HEK293 (cell line): Measurements from ENCODE around the gene GPX4.
A peak's percentile ranks its signal among the peaks of the same experiment; 100 is the strongest.

Source experiments
- CTCF ChIA-PET: fragments of 350-600 bp; formaldehyde crosslinking; extraction: SDS; loops from one replicate; lab custom pipeline; 2021; ENCODE audit warnings: antibody characterized with exemption; lab: Yijun Ruan, JAX
- POLR2A ChIA-PET: fragments of 300-600 bp; formaldehyde crosslinking; extraction: SDS; loops from one replicate; lab custom pipeline; 2020; ENCODE audit warnings: antibody characterized with exemption, inconsistent platforms; lab: Yijun Ruan, JAX
- H3K27ac ChIP-seq: fragments of 200-500 bp; sonication (Bioruptor generic); 2 replicates; pipeline ENCODE4 v1.5.1; 2014; ENCODE audit warnings: low read depth, low read length, control low read depth, inconsistent platforms; ENCODE audit errors: extremely low read depth
- H3K36me3 ChIP-seq, 2 experiments: fragments of 200-500 bp in 1 of 2; sonication (Bioruptor generic) in 1 of 2; 1 replicate in 1 of 2; 2 replicates in 1 of 2; pipeline ENCODE4 v1.5.1; 2014 to 2017; ENCODE audit warnings: inconsistent platforms in 2 of 2, low read length in 2 of 2; ENCODE audit not compliant: control insufficient read depth in 2 of 2, insufficient read depth in 1 of 2
- H3K4me1 ChIP-seq: fragments of 200-500 bp; sonication (Bioruptor generic); 2 replicates; pipeline ENCODE4 v1.5.1; 2014; ENCODE audit warnings: mild to moderate bottlenecking, low read length, inconsistent platforms; ENCODE audit not compliant: control insufficient read depth, insufficient read depth
- H3K4me3 ChIP-seq: 2 replicates; pipeline ENCODE4 v1.5.1; 2011; ENCODE audit warnings: low read depth, mild to moderate bottlenecking, control low read depth, low read length, moderate library complexity
- H3K9me3 ChIP-seq: fragments of 200-500 bp; sonication (Bioruptor generic); 2 replicates; pipeline ENCODE4 v1.5.1; 2014; ENCODE audit warnings: low read depth, low read length, inconsistent platforms; ENCODE audit not compliant: control insufficient read depth, insufficient read depth
- EGR2 ChIP-seq: fragments of 450-650 bp; formaldehyde crosslinking; IDR thresholded peaks from 2 replicates; pipeline ENCODE4 v1.5.1; 2016; ENCODE audit warnings: low read depth, missing biosample characterization, missing genetic modification characterization
- KLF1 ChIP-seq: fragments of 450-650 bp; formaldehyde crosslinking; IDR thresholded peaks from 2 replicates; pipeline ENCODE4 v1.5.1; 2016; ENCODE audit warnings: missing biosample characterization, missing genetic modification characterization
- KLF10 ChIP-seq: fragments of 450-650 bp; IDR thresholded peaks from 2 replicates; pipeline ENCODE4 v1.5.1; 2018; ENCODE audit warnings: missing biosample characterization, mild to moderate bottlenecking, missing genetic modification characterization
- MEIS1 ChIP-seq: sonication (generic); formaldehyde crosslinking; IDR thresholded peaks from 2 replicates; pipeline ENCODE4 v1.8.1; 2022; ENCODE audit warnings: missing genetic modification reagents, mild to moderate bottlenecking, borderline replicate concordance
- PATZ1 ChIP-seq: fragments of 450-650 bp; formaldehyde crosslinking; IDR thresholded peaks from 2 replicates; pipeline ENCODE4 v1.5.1; 2016; ENCODE audit warnings: missing biosample characterization, missing genetic modification characterization
- YY1 ChIP-seq: fragments of 450-650 bp; formaldehyde crosslinking; IDR thresholded peaks from 2 replicates; pipeline ENCODE4 v1.5.1; 2018; ENCODE audit warnings: missing biosample characterization, missing genetic modification characterization
- ZBTB10 ChIP-seq: fragments of 450-650 bp; formaldehyde crosslinking; IDR thresholded peaks from 2 replicates; pipeline ENCODE4 v1.5.1; 2016; ENCODE audit warnings: missing biosample characterization, missing genetic modification characterization
- ZBTB49 ChIP-seq: fragments of 450-650 bp; formaldehyde crosslinking; IDR thresholded peaks from 2 replicates; pipeline ENCODE4 v1.5.1; 2016; ENCODE audit warnings: missing biosample characterization, missing genetic modification characterization, low read depth
- ZBTB7A ChIP-seq: fragments of 450-650 bp; formaldehyde crosslinking; IDR thresholded peaks from 2 replicates; pipeline ENCODE4 v1.5.1; 2016; ENCODE audit warnings: low read depth, missing biosample characterization, missing genetic modification characterization
- ZNF23 ChIP-seq: fragments of 450-650 bp; formaldehyde crosslinking; IDR thresholded peaks from 2 replicates; pipeline ENCODE4 v1.5.1; 2016; ENCODE audit warnings: missing biosample characterization, missing genetic modification characterization, borderline replicate concordance
- ZNF76 ChIP-seq: fragments of 450-650 bp; formaldehyde crosslinking; IDR thresholded peaks from 2 replicates; pipeline ENCODE4; 2016; ENCODE audit warnings: low read depth, missing biosample characterization, missing genetic modification characterization, borderline replicate concordance
- ZNF837 ChIP-seq: fragments of 450-650 bp; formaldehyde crosslinking; IDR thresholded peaks from 2 replicates; pipeline ENCODE4 v1.5.1; 2016; ENCODE audit warnings: missing biosample characterization, missing genetic modification characterization
- TF ChIP-seq, protein P1 (sequence below): IDR thresholded peaks from 2 replicates; pipeline ENCODE4 v1.6.1; 2011; ENCODE audit warnings: mild to moderate bottlenecking, low read depth, low read length, borderline replicate concordance
- TF ChIP-seq, protein P2 (sequence below): fragments of 450-650 bp; formaldehyde crosslinking; IDR thresholded peaks from 2 replicates; pipeline ENCODE4 v1.5.1; 2016; ENCODE audit warnings: missing biosample characterization, missing genetic modification characterization

GPX4 gene

GRCh38 chr19:1136201-1136600, 32.4 kb downstream of the GPX4 start:
- CTCF ChIA-PET, result no interaction called here
- no peak overlapping the region for H3K27ac ChIP-seq
- H3K4me1 ChIP-seq, result 0 out of 2 replicates have a peak, but pooled peaks cover 2% of the 10 kb centered on the region
- no peak overlapping the region for H3K4me3 ChIP-seq
- peak; percentile 46; the same call in 1 of the 2 replicates for TF ChIP-seq EGR2 (tag by site-specific recombination)
- peak; percentile 32; the same call in 1 of the 2 replicates for TF ChIP-seq KLF1 (tag by site-specific recombination)
- TF ChIP-seq ZBTB49 (tag by site-specific recombination), result no peak
- TF ChIP-seq, protein P1, sequence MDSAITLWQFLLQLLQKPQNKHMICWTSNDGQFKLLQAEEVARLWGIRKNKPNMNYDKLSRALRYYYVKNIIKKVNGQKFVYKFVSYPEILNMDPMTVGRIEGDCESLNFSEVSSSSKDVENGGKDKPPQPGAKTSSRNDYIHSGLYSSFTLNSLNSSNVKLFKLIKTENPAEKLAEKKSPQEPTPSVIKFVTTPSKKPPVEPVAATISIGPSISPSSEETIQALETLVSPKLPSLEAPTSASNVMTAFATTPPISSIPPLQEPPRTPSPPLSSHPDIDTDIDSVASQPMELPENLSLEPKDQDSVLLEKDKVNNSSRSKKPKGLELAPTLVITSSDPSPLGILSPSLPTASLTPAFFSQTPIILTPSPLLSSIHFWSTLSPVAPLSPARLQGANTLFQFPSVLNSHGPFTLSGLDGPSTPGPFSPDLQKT, result no peak
- TF ChIP-seq ZNF23 (tag by site-specific recombination), result no peak
- H3K9me3 ChIP-seq, result no peaks in the 10 kb centered on the region
- POLR2A ChIA-PET, result no interaction called here
- peaks cover 0 to 11% of the 10 kb centered on the region in 2 experiments; a peak in 2 of 3 replicates for H3K36me3 ChIP-seq

GRCh38 chr19:1136621-1137317, 33.0 kb downstream of the GPX4 start:
- Histone ChIP-seq H3K4me3 (no peak overlapping the region), H3K36me3 (peaks cover 0 to 11% of the 10 kb centered on the region in 2 experiments; a peak in 2 of 3 replicates), H3K4me1 (0 out of 2 replicates have a peak, but pooled peaks cover 2% of the 10 kb centered on the region), H3K27ac (no peak overlapping the region), H3K9me3 (no peaks in the 10 kb centered on the region)
- 0 out of 2 replicates have a peak, but pooled peaks have one; percentile 39 for TF ChIP-seq ZNF76 (tag by site-specific recombination)
- no peak for TF ChIP-seq KLF10 (tag by site-specific recombination)
- TF ChIP-seq, protein P2, sequence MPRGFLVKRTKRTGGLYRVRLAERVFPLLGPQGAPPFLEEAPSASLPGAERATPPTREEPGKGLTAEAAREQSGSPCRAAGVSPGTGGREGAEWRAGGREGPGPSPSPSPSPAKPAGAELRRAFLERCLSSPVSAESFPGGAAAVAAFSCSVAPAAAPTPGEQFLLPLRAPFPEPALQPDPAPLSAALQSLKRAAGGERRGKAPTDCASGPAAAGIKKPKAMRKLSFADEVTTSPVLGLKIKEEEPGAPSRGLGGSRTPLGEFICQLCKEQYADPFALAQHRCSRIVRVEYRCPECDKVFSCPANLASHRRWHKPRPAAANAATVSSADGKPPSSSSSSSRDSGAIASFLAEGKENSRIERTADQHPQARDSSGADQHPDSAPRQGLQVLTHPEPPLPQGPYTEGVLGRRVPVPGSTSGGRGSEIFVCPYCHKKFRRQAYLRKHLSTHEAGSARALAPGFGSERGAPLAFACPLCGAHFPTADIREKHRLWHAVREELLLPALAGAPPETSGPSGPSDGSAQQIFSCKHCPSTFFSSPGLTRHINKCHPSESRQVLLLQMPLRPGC, result no peak
- peak; percentile 60; the same call in 1 of the 2 replicates for TF ChIP-seq ZBTB10 (tag by site-specific recombination)
- TF ChIP-seq ZNF837 (tag by site-specific recombination), result no peak
- TF ChIP-seq MEIS1 (CRISPR knock-in tag), result no peak
- POLR2A ChIA-PET, result no interaction called here
- CTCF ChIA-PET, result no interaction called here

DNA sequence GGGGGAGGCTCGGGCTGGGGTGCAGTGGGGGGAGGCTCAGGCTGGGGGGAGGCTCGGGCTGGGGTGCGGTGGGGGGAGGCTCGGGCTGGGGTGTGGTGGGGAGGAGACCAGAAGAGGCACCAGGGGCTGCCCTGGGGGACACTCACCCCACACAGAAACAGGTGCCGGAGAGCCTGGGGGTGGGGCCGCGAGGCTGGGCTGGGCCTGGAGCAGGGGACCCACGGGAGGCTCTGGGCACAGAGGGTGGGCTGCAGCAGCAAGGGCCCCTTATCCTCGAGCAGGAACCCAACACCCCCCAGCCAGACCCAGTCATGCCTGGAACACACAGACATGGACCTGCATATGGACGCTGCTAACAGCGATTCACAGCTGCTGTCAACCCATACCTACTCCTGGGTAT, 34.3 kb downstream of the GPX4 start:
- Histone ChIP-seq H3K4me1 (no peaks in the 10 kb centered on the region), H3K27ac (no peak overlapping the region), H3K9me3 (no peaks in the 10 kb centered on the region), H3K4me3 (no peak overlapping the region), H3K36me3 (peaks cover 0 to 15% of the 10 kb centered on the region in 2 experiments; a peak in 2 of 3 replicates)
- TF ChIP-seq PATZ1 (tag by site-specific recombination) (0 out of 2 replicates have a peak, but pooled peaks have one; percentile 19), ZBTB7A (peak; percentile 59; the same call in 1 of the 2 replicates), YY1 (tag by site-specific recombination) (no peak)
- CTCF ChIA-PET, result no interaction called here
- POLR2A ChIA-PET, result no interaction called here
